SK-N-MC (cell line): ENCODE measurements around the gene TNK2.

Experiments used
- EZH2 ChIP-seq: fragments of 200-600 bp; sonication (generic); IDR thresholded peaks from one replicate; pipeline ENCODE4 v1.6.1; 2017; ENCODE audit warnings: antibody characterized with exemption
- POLR2AphosphoS5 ChIP-seq: IDR thresholded peaks from 2 replicates; pipeline ENCODE4 v1.6.1; 2012; ENCODE audit warnings: mild to moderate bottlenecking, low read depth, low read length, borderline replicate concordance

GRCh38 chr3:195818301-195818700 is 90.0 kb downstream of the TNK2 start:
- TF ChIP-seq EZH2 (no peak), POLR2AphosphoS5 (no peak)
